SH-SY5Y (cell line): ENCODE results near the gene GALNT12.

ENCODE experiments used
- GATA2 ChIP-seq: IDR thresholded peaks from 2 replicates; pipeline ENCODE4 v1.6.1; 2011; ENCODE audit warnings: mild to moderate bottlenecking, low read depth, low read length
- GATA3 ChIP-seq: IDR thresholded peaks from 2 replicates; pipeline ENCODE4 v1.6.1; 2011; ENCODE audit warnings: low read depth, mild to moderate bottlenecking, low read length, moderate library complexity

Gene GALNT12

GRCh38 chr9:98790134-98790841, 17.2 kb upstream of the GALNT12 start:
- TF ChIP-seq GATA3 (no peak), GATA2 (0 out of 2 replicates have a peak, but pooled peaks have one; percentile 46)

DNA sequence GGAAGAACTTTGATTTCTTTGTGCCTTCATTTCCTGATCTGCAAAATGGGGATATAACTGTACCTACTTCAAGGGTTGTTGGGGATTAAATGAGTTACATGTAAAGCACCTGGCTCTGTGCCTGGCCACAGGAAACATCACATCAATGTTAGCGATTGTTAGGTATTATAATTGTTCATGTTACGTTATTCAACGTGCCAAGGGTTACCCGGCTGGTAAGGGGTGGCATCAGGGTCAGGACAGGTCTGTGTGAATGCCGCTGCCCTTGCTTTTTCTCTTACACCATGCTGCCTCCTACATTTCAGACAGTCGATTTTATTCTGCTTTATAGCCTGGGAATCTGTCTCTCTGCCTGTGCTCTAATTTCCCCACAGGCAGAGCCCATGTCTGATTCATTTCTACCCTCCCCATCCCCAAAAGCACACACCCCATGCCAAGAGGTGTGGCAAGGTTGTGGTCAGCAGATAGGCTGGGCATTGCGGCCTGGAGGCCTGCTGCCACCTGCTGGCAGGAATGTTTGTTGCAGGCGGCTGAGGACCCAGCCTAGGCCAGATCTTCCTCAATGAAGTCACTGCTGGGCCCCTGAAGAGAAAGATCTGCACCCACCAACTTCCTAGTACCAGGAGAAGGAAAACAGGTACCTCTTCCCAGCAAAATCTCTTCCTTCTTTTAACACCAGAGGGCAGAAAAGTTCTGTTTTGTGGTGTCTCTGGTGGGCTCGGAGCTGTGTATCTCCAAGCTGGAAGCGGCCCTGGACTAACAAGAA, 16.4 kb upstream of the GALNT12 start:
- TF ChIP-seq GATA3 (no peak), GATA2 (no peak)

GRCh38 chr9:98791608-98792490, 15.6 kb upstream of the GALNT12 start:
- no peak for TF ChIP-seq GATA2
- no peak for TF ChIP-seq GATA3

DNA sequence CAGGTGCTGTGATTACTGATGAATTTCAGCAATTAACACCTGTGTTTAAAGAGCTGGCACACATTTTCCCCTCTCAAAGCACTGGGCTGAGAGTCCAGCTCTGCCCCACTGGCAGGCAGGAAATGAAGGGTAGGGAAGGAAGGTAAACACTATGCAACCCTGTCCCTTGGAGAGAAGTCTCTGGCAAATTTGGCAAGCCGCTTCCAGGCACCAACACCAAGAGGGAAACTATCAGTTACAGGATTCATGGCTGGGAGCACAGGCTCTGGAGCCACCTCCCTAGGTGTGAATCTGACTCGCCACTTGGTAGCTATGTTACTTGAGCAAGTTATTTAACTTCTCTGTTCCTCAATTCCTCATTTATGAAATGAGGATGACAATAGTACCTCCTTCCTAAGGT, 14.4 kb upstream of the GALNT12 start:
- no peak for TF ChIP-seq GATA2
- TF ChIP-seq GATA3: no peak

GRCh38 chr9:98794802-98795201, 12.7 kb upstream of the GALNT12 start:
- TF ChIP-seq GATA3 (no peak), GATA2 (no peak)

DNA sequence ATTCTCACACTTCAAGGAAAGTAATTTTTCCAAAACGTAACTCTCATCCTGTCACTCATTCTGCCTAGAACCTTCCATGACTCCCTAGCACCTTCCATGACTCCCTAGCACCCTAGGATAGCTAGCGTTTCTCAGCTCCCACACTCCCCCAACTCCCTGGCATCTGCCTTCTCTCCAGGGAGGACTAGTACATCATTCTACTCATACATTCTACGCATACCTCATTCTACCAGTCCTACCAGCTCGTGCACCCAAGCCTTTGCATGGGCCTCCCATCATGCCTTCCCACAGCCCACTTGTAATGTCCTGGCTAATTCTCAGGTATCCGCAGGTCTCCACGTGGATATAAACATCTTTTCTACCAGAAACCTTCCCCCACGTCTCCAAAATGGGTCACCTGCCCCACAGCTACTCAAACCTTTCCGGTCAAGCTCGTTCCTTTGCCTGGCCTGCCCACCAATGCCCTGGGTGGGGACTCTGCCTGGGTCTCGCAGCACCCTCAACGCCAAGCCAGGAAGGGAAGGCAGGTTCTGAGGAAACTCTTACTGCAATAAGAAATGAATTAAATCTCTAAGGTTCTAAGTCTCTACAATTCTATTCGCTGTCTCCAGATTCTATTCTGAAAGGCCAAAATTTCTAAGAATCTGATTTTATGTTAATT, 12.0 kb upstream of the GALNT12 start:
- no peak for TF ChIP-seq GATA3
- no peak for TF ChIP-seq GATA2

GRCh38 chr9:98795970-98796363, 11.5 kb upstream of the GALNT12 start:
- no peak for TF ChIP-seq GATA3

DNA sequence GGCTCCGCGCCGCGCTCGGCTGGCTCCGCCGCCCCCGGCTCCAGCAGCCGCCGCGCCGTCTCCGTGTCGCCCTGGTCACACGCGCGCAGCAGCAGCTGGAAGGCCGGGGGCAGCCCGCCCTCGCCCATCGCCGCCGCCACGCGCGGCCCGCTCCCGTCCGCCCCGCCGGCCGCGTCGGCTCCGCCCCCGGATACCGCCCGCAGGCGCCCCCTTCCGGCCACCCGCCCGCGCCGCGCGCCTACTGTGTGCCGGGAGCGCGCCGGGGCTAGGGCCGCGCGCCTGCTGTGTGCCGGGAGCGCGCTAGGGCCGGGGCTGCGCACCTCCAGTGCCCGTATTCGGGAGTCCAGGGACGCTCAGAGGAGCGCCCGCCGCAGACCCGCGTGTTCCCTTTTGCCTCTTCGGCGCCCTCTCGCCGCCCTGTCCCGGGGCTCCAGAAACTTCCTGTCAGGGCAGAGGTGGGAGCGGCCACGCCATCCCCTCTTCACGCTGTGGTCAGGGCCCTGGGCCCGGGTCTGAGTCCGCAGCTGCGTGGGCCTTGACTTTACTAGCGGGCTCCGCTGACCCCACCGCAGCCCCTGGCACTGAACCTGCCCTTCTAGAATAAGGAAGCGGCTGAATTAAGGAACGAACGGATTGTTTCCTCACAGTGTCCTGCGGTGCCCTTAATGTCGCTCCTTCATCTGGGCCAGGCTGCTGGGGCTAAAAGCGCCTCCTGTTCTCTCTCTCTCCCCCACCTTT, 10.9 kb upstream of the GALNT12 start, which contains the start of gene ANKS6:
Gene ANKS6 (minus strand): TSS at position 192 of the 738 bp plus-strand sequence. CDS start 64 bp downstream, at position 128.
- TF ChIP-seq GATA2 (no peak), GATA3 (no peak)

GRCh38 chr9:98797491-98797890, 10.0 kb upstream of the GALNT12 start:
- TF ChIP-seq GATA2: no peak

- TF ChIP-seq GATA3 (no peak), GATA2 (no peak)
Observed at GRCh38 chr9:98798254-98798653, 9.2 kb upstream of the GALNT12 start.

DNA sequence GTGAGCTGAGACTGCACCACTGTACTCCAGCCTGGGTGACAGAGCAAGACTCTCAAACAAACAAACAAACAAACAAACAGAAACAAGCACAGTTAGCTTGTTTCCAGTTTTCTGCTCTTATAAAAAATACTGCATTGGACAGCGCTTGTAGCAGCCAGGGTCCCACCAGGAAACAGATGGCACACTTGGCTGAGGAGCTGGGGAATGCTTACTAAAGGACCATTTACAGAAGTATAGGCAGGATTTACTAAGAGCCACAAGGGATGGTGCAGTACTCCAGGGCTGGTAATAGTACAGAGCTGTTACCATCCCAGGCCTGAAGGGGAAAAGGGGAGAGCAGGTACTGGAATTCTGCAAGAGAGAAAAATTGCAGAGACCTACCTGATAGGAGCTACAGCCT, 5.9 kb upstream of the GALNT12 start:
- TF ChIP-seq GATA3: no peak
- no peak for TF ChIP-seq GATA2

- TF ChIP-seq GATA3 (no peak), GATA2 (no peak)
Observed at GRCh38 chr9:98801969-98802371, 5.5 kb upstream of the GALNT12 start.

DNA sequence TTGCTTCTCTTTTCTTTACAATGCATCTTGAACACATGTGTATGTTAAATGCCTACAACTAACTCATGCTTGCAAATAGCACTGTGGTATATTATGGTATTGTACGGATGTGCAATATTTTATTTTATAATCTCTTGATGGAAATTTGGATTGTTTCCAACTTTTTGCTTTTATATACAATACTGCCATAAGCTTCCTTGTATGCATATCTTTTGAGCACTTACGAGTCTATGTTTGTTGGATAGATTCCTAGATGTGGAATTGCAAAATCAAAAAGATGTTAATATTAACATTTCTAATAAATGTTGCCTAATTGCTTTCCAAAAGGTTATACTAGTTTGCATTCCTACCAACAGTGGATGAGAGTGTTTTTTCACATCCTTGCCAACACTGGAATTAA, 3.4 kb upstream of the GALNT12 start:
- TF ChIP-seq GATA2: no peak
- TF ChIP-seq GATA3: no peak
